NCI-H524 (cell line): ENCODE data around the gene RNF181.
"Not testable (repeated sequence)": the region's sequence is repeated elsewhere in the genome, so short reads cannot be mapped to it uniquely, and the experiment has no call there.

Source experiments
- DNase-seq, 2 experiments: peaks; one replicate each; lab custom pipeline; 2025; lab: John Stamatoyannopoulos, UW

RNF181 gene

GRCh38 chr2:85577386-85578242 is 17.9 kb upstream of the RNF181 start, which contains the start of gene VAMP8:
VAMP8 (plus strand) TSS chr2:85577586; CDS start chr2:85577647, 61 bp downstream.
- no peak for DNase-seq

- DNase-seq = no peak
These were observed 17.0 kb upstream of the RNF181 start for GRCh38 chr2:85578243-85579180.

GRCh38 chr2:85579266-85579935 is 16.1 kb upstream of the RNF181 start:
- no peak for DNase-seq

GRCh38 chr2:85580206-85580605 is 15.3 kb upstream of the RNF181 start:
- no peak for DNase-seq

GRCh38 chr2:85582492-85582891 is 13.1 kb upstream of the RNF181 start:
- DNase-seq = no peak

- DNase-seq = no peak
These were observed 11.7 kb upstream of the RNF181 start for GRCh38 chr2:85583667-85584353.

GRCh38 chr2:85584354-85584856 is 11.1 kb upstream of the RNF181 start, which contains the start of gene VAMP5:
VAMP5 (plus strand) TSS chr2:85584431; CDS start chr2:85584491, 60 bp downstream.
- no peak for DNase-seq

- DNase-seq = no peak
These were observed 10.4 kb upstream of the RNF181 start for GRCh38 chr2:85584857-85585780.

- DNase-seq = no peak
These were observed 9.8 kb upstream of the RNF181 start for GRCh38 chr2:85585781-85586105.

GRCh38 chr2:85588236-85588635 is 7.3 kb upstream of the RNF181 start:
- DNase-seq = no peak

- DNase-seq = no peak
These were observed 6.9 kb upstream of the RNF181 start for GRCh38 chr2:85588645-85589044.

GRCh38 chr2:85589181-85589580 is 6.4 kb upstream of the RNF181 start:
- no peak for DNase-seq

- DNase-seq = no peak
These were observed 5.4 kb upstream of the RNF181 start for GRCh38 chr2:85589982-85590791.

- DNase-seq = no peak
These were observed 4.6 kb upstream of the RNF181 start for GRCh38 chr2:85590950-85591349.

GRCh38 chr2:85591563-85591962 is 4.0 kb upstream of the RNF181 start:
- no peak for DNase-seq

- DNase-seq = not testable (repeated sequence)
These were observed 3.2 kb upstream of the RNF181 start for GRCh38 chr2:85592299-85592698.

- no peak for DNase-seq
These were observed 2.5 kb upstream of the RNF181 start for GRCh38 chr2:85593023-85593422.

GRCh38 chr2:85594715-85595300 is 737 bp upstream of the RNF181 start:
- DNase-seq = no peak

- no peak for DNase-seq
These were observed 435 bp downstream of the RNF181 start for GRCh38 chr2:85596026-85596333.
